GM19239 (cell line): ENCODE data around the gene GRM8.

Source experiments
- DNase-seq: peaks from one replicate; pipeline ENCODE4 v3.0.0; 2011; ENCODE audit warnings: low spot score; ENCODE audit not compliant: insufficient read length
- FAIRE-seq: peaks from 2 replicates; lab custom pipeline; 2011; peaks lifted over from hg19 to GRCh38; lab: Jason Lieb, UNC

GRM8 gene

GRCh38 chr7:127041689-127042452 lies 210.9 kb downstream of the GRM8 start:
- DNase-seq (no peak), FAIRE-seq (no peak)

GRCh38 chr7:127040042-127040441 lies 212.7 kb downstream of the GRM8 start:
- no peak for FAIRE-seq

GRCh38 chr7:127039541-127039940 lies 213.2 kb downstream of the GRM8 start:
- DNase-seq (no peak), FAIRE-seq (no peak)

More at GRCh38 chr7:127040042-127040441, 212.7 kb downstream of the GRM8 start:
- no peak for DNase-seq

GRCh38 chr7:127035203-127035849 lies 217.4 kb downstream of the GRM8 start:
- no peak for FAIRE-seq

GRCh38 chr7:127034186-127034806 lies 218.4 kb downstream of the GRM8 start:
- FAIRE-seq: no peak
- DNase-seq: no peak

More at GRCh38 chr7:127035203-127035849, 217.4 kb downstream of the GRM8 start:
- no peak for DNase-seq

- DNase-seq: no peak
- FAIRE-seq: no peak
Observed at GRCh38 chr7:127029823-127030222, 222.9 kb downstream of the GRM8 start.

- DNase-seq (no peak), FAIRE-seq (no peak)
Observed at GRCh38 chr7:127021857-127022256, 230.9 kb downstream of the GRM8 start.

- DNase-seq (no peak), FAIRE-seq (no peak)
Observed at GRCh38 chr7:127021019-127021738, 231.6 kb downstream of the GRM8 start.

GRCh38 chr7:127018889-127019288 lies 233.9 kb downstream of the GRM8 start:
- DNase-seq (no peak), FAIRE-seq (no peak)

GRCh38 chr7:127017196-127017595 lies 235.5 kb downstream of the GRM8 start:
- DNase-seq: no peak
- no peak for FAIRE-seq

GRCh38 chr7:127000725-127001124 lies 252.0 kb downstream of the GRM8 start:
- no peak for FAIRE-seq

GRCh38 chr7:126996659-126997058 lies 256.1 kb downstream of the GRM8 start:
- no peak for FAIRE-seq

More at GRCh38 chr7:127000725-127001124, 252.0 kb downstream of the GRM8 start:
- DNase-seq: no peak

GRCh38 chr7:126993626-126994213 lies 259.0 kb downstream of the GRM8 start:
- no peak for FAIRE-seq
- no peak for DNase-seq

More at GRCh38 chr7:126996659-126997058, 256.1 kb downstream of the GRM8 start:
- no peak for DNase-seq

- DNase-seq (no peak), FAIRE-seq (no peak)
Observed at GRCh38 chr7:126988022-126988421, 264.7 kb downstream of the GRM8 start.

- DNase-seq (no peak), FAIRE-seq (no peak)
Observed at GRCh38 chr7:126979722-126980121, 273.0 kb downstream of the GRM8 start.

GRCh38 chr7:126978865-126979264 lies 273.9 kb downstream of the GRM8 start:
- no peak for FAIRE-seq
- DNase-seq: no peak

- no peak for FAIRE-seq
Observed at GRCh38 chr7:126973066-126973465, 279.7 kb downstream of the GRM8 start.

GRCh38 chr7:126972571-126972970 lies 280.2 kb downstream of the GRM8 start:
- FAIRE-seq (no peak), DNase-seq (no peak)

More at GRCh38 chr7:126973066-126973465, 279.7 kb downstream of the GRM8 start:
- DNase-seq: no peak

GRCh38 chr7:126959649-126960048 lies 293.1 kb downstream of the GRM8 start:
- DNase-seq: no peak

GRCh38 chr7:126958367-126958766 lies 294.4 kb downstream of the GRM8 start:
- FAIRE-seq (no peak), DNase-seq (no peak)

More at GRCh38 chr7:126959649-126960048, 293.1 kb downstream of the GRM8 start:
- FAIRE-seq: no peak
